Left lung (tissue), 10 donors: ENCODE measurements around the gene TSKU. TPM values are rescaled to one million over a fixed set of nuclear protein-coding genes. Genes with fewer than 3 reads are reported as not detected.

Experiments
- ATAC-seq: fragments of 200-7000 bp; cut with Tn5 transposase; one replicate; pipeline ENCODE4 v1.9.1; 2020; ENCODE audit warnings: moderate library complexity
- DNase-seq, 4 donors: peaks; one replicate each; pipeline ENCODE4 v3.0.0-alpha.2; 2013 to 2020
- H3K27ac ChIP-seq, 2 donors: fragments of 200-600 bp; sonication (generic) in 1 of 2; one replicate each; pipeline versions ENCODE4 v1.5.0 to v1.8.0; 2020 to 2021
- H3K27me3 ChIP-seq, 2 donors: fragments of 200-600 bp; sonication (generic) in 1 of 2; one replicate each; pipeline versions ENCODE4 v1.5.0 to v1.8.0; 2020 to 2021
- H3K36me3 ChIP-seq, 2 donors: fragments of 200-600 bp; sonication (generic) in 1 of 2; one replicate each; pipeline versions ENCODE4 v1.5.0 to v1.8.0; 2020 to 2021
- H3K4me1 ChIP-seq, 2 donors: fragments of 200-600 bp; one replicate each; pipeline ENCODE4 v1.8.0; 2021
- H3K4me3 ChIP-seq, 2 donors: fragments of 200-600 bp; sonication (generic) in 1 of 2; one replicate each; pipeline versions ENCODE4 v1.5.0 to v1.8.0; 2020 to 2021; ENCODE audit warnings: mild to moderate bottlenecking in 1 of 2
- H3K9me3 ChIP-seq, 2 donors: fragments of 200-600 bp; sonication (generic) in 1 of 2; one replicate each; pipeline versions ENCODE4 v1.5.0 to v1.8.0; 2020 to 2021
- CTCF ChIP-seq, 2 donors: fragments of 200-600 bp; sonication (generic) in 1 of 2; IDR thresholded peaks; one replicate each; pipeline versions ENCODE4 v1.5.0 to v1.8.0; 2021; ENCODE audit warnings: antibody characterized with exemption in 2 of 2
- intact Hi-C, 2 donors: fragments of 100-400 bp; cut with DNase I; formaldehyde crosslinking; loops; one replicate each; pipeline versions ENCODE4 v1.11.2 to v1.14.2; 2022
- polyA plus RNA-seq, 6 donors: library from polyadenylated mRNA; unstranded; fragments of 120-200 nt; gene quantifications; one replicate each; pipeline ENCODE4 v1.2.1, GENCODE V29; 2013; ENCODE audit not compliant: insufficient read length in 6 of 6
- total RNA-seq, 2 donors: library from RNA; stranded (reverse); fragmentation: NEBNext Ultra II Directional; extraction: Animal tissue kit (Norgen Biotek cat#: 25700); gene quantifications; one replicate each; pipeline ENCODE4 v1.2.1, GENCODE V29; 2021
- donor health status: DM: no; HTN: yes; CAD: no.
- donor health status: DM: no; HTN: no; CAD: no.

The TSKU gene
- total and polyA plus RNA-seq, 8 donors: 12.7 to 36.6 (median 28.3) TPM

- no peak for TF ChIP-seq CTCF (IDR thresholded peaks at IDR 0.05)
- Histone ChIP-seq H3K27me3 (no peaks in the 10 kb centered on the region), H3K36me3 (no peaks in the 10 kb centered on the region), H3K4me3 (no peak overlapping the region), H3K9me3 (no peaks in the 10 kb centered on the region), H3K27ac (no peak overlapping the region), H3K4me1 (peaks cover under 1 to 29% of the 10 kb centered on the region in 2 donors)
- ATAC-seq (no peak), DNase-seq (no peak)
- intact Hi-C loops: no loop called here
These were observed 47.6 kb downstream of the TSKU start for GRCh38 chr11:76830639-76831327.

- Histone ChIP-seq H3K4me1 (peaks cover 5 to 35% of the 10 kb centered on the region in 2 donors), H3K36me3 (no peaks in the 10 kb centered on the region), H3K27me3 (no peaks in the 10 kb centered on the region), H3K9me3 (no peaks in the 10 kb centered on the region), H3K4me3 (no peak overlapping the region), H3K27ac (no peak overlapping the region)
- no peak for TF ChIP-seq CTCF (IDR thresholded peaks at IDR 0.05)
- ATAC-seq (no peak), DNase-seq (no peak)
- intact Hi-C loops: no loop called here
These were observed 48.6 kb downstream of the TSKU start for GRCh38 chr11:76831686-76832310.

GRCh38 chr11:76832361-76832760 is 49.2 kb downstream of the TSKU start:
- no peak for DNase-seq
- ATAC-seq: peak; percentile 22
- Histone ChIP-seq H3K27me3 (no peaks in the 10 kb centered on the region), H3K27ac (no peak overlapping the region), H3K4me3 (no peak overlapping the region), H3K36me3 (no peaks in the 10 kb centered on the region), H3K4me1 (peaks cover 5 to 40% of the 10 kb centered on the region in 2 donors), H3K9me3 (no peaks in the 10 kb centered on the region)
- no peak for TF ChIP-seq CTCF (IDR thresholded peaks at IDR 0.05)
- intact Hi-C loops: no loop called here

GRCh38 chr11:76834151-76834550 is 51.0 kb downstream of the TSKU start:
- H3K27ac ChIP-seq: no peak overlapping the region
- ATAC-seq: no peak
- no peaks in the 10 kb centered on the region for H3K27me3 ChIP-seq
- no peak for DNase-seq
- H3K9me3 ChIP-seq: no peaks in the 10 kb centered on the region
- H3K4me3 ChIP-seq: no peak overlapping the region
- intact Hi-C loops: no loop called here
- H3K4me1 ChIP-seq: peaks cover 5 to 58% of the 10 kb centered on the region in 2 donors
- no peaks in the 10 kb centered on the region for H3K36me3 ChIP-seq
- TF ChIP-seq CTCF (IDR thresholded peaks at IDR 0.05): no peak

DNA sequence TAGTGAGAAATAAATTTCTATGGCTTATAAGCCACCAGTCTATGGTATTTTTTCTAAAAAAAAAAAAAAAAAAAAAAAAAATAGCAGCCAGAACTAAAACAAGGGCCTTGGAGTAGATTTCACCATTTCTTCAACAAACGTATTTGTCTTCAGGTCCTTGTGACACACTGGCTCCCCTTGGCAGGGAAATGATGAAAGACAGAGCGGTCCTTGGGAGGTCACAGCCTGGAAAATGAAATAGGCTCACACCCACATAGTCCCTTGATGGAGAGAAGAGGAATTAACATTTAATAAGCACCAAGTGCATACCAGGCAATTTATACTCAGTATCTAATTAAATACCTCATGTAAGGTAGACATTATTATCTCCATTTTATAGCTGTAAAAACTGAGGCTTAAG is 51.9 kb downstream of the TSKU start:
- H3K9me3 ChIP-seq: no peaks in the 10 kb centered on the region
- peaks cover 5 to 62% of the 10 kb centered on the region in 2 donors for H3K4me1 ChIP-seq
- H3K27ac ChIP-seq: no peak overlapping the region
- intact Hi-C loops: no loop called here
- no peak overlapping the region for H3K4me3 ChIP-seq
- ATAC-seq (no peak), DNase-seq (no peak)
- no peak for TF ChIP-seq CTCF (IDR thresholded peaks at IDR 0.05)
- H3K27me3 ChIP-seq: no peaks in the 10 kb centered on the region
- H3K36me3 ChIP-seq: no peaks in the 10 kb centered on the region
